Stomach (tissue), 9 donors: Measurements from ENCODE around the gene VOPP1. TPM values are rescaled to one million over a fixed set of nuclear protein-coding genes. Genes with fewer than 3 reads are reported as not detected.

Experiments
- DNase-seq, 2 donors: peaks; one replicate each; pipeline versions ENCODE4 v3.0.0 to v3.0.0-alpha.2; 2013 to 2019
- H3K27ac ChIP-seq, 5 donors: fragments of 200-600 bp in 4 of 5; sonication (generic) in 4 of 5; one replicate each; pipeline ENCODE4 v1.5.1; 2013 to 2019; ENCODE audit warnings: mild to moderate bottlenecking in 1 of 5, moderate library complexity in 1 of 5
- H3K27me3 ChIP-seq, 3 donors: fragments of 200-600 bp; sonication (generic); one replicate each; pipeline ENCODE4 v1.5.1; 2017 to 2019; ENCODE audit warnings: mixed run types in 1 of 3
- H3K36me3 ChIP-seq, 4 donors: fragments of 200-600 bp; sonication (generic); 1 replicate in 3 of 4; 2 replicates in 1 of 4; pipeline ENCODE4 v1.5.1; 2016 to 2019
- H3K4me1 ChIP-seq, 4 donors: fragments of 200-600 bp; sonication (generic); one replicate each; pipeline ENCODE4 v1.5.1; 2016 to 2019
- H3K4me3 ChIP-seq, 4 donors: fragments of 200-600 bp; sonication (generic) in 3 of 4; one replicate each; pipeline ENCODE4 v1.5.1; 2016 to 2019; ENCODE audit warnings: mild to moderate bottlenecking in 1 of 4
- H3K9me3 ChIP-seq, 4 donors: fragments of 200-600 bp; sonication (generic); one replicate each; pipeline ENCODE4 v1.5.1; 2016 to 2019
- CTCF ChIP-seq, 7 experiments: fragments of 450-650 bp in 4 of 7; fragments of 200-600 bp in 3 of 7; sonication (generic) in 3 of 7; IDR thresholded peaks; one replicate each; pipeline ENCODE4 v1.5.1; 2016 to 2019; ENCODE audit warnings: antibody characterized with exemption in 7 of 7, control low read depth in 2 of 7, mild to moderate bottlenecking in 1 of 7
- EP300 ChIP-seq: sonication (generic); formaldehyde crosslinking; IDR thresholded peaks from one replicate; pipeline ENCODE4 v1.6.1; 2017; ENCODE audit warnings: antibody characterized with exemption
- POLR2A ChIP-seq, 4 donors: fragments of 450-650 bp; IDR thresholded peaks; one replicate each; pipeline ENCODE4 v1.6.1; 2016; ENCODE audit warnings: antibody characterized with exemption in 4 of 4, control low read depth in 2 of 4, mild to moderate bottlenecking in 1 of 4, moderate library complexity in 1 of 4
- POLR2AphosphoS5 ChIP-seq, 3 donors: sonication (generic); formaldehyde crosslinking; IDR thresholded peaks; one replicate each; pipeline ENCODE4 v1.6.1; 2016; ENCODE audit warnings: antibody characterized with exemption in 3 of 3
- WGBS, 5 donors: extraction: QIAGEN DNeasy Blood & Tissue Kit in 3 of 5; methylation state at CpG; one replicate each; pipeline versions ENCODE4 v1.1.5 to v1.1.7; 2013 to 2018; 5-methylcytosine and 5-hydroxymethylcytosine counted together
- intact Hi-C: fragments of 100-400 bp; cut with DNase I; formaldehyde crosslinking; loops from one replicate; pipeline ENCODE4 v1.15.1; 2023; ENCODE audit warnings: low total_unique reads
- polyA plus RNA-seq, 3 donors: library from polyadenylated mRNA; stranded (reverse); fragments of 200-250 nt; gene quantifications; one replicate each; pipeline ENCODE4 v1.2.3, GENCODE V29; 2013
- total RNA-seq, 5 donors: library from RNA; depleted of rRNA; stranded (reverse); fragments of >200 nt; gene quantifications; one replicate each; pipeline versions ENCODE4 v1.1.0 to v1.2.3, GENCODE V29; 2014 to 2016
- donor health status: healthy with polysubstance abuse.
- donor health status: Bipolar disorder and iron deficiency.
- donor health status: healthy.

VOPP1 gene
- total and polyA plus RNA-seq, 8 donors = 14.0 to 117 (median 37.0) TPM

DNA sequence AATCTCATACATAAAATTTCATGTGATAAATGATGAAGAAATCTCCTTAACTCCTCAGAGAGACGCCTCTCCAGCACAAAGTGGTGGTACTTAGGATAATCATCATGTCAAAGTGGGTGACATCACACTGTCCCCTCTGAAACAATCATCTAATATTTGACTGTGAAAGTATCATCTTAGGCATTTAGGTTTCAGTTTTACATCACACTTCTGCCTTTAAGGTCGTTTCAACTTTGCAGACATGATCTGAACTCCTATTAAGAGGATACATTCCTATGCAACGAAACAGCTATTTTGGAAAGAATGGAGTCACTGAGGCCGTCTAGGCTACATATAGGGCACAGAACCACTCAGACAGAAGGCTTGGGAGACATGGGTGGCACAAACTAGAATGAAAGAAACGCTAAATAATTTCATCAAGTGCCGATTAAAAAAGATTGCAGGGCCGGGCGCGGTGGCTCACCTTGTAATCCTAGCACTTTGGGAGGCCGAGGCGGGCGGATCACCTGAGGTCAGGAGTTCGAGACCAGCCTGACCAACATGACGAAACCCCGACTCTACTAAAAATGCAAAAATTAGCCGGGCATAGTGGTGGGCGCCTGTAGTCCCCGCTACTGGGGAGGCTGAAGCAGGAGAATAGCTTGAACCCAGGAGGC is 2.0 kb downstream of the VOPP1 start:
- Histone ChIP-seq H3K4me3 (peak overlapping the region in 3 of 4 donors; percentile 96 to 98 (median 97)), H3K4me1 (peaks cover 35 to 69% (median 58%) of the 10 kb centered on the region in 4 donors), H3K36me3 (no peaks in the 10 kb centered on the region), H3K27ac (peak overlapping the region; percentile 30 to 95 (median 93)), H3K9me3 (no peaks in the 10 kb centered on the region), H3K27me3 (no peaks in the 10 kb centered on the region)
- no peak for DNase-seq
- intact Hi-C loops = no loop called here
- TF ChIP-seq EP300 (no peak), POLR2A (IDR thresholded peaks at IDR 0.05) (no peak), CTCF (IDR thresholded peaks at IDR 0.05) (no peak), POLR2AphosphoS5 (IDR thresholded peaks at IDR 0.05) (no peak)
- WGBS, 5 donors = 71 to 81% (median 77%) methylated on average over 18 of the region's 18 CpGs

GRCh38 chr7:55569797-55570196 is 2.5 kb downstream of the VOPP1 start:
- intact Hi-C loops = no loop called here
- TF ChIP-seq POLR2AphosphoS5 (IDR thresholded peaks at IDR 0.05) (no peak), EP300 (no peak), CTCF (IDR thresholded peaks at IDR 0.05) (no peak), POLR2A (IDR thresholded peaks at IDR 0.05) (no peak)
- no peak overlapping the region for H3K4me3 ChIP-seq
- no peaks in the 10 kb centered on the region for H3K9me3 ChIP-seq
- peak overlapping the region; percentile 48 to 95 (median 93) for H3K27ac ChIP-seq
- WGBS, 5 donors = 18 to 43% (median 31%) methylated on average over 4 of the region's 4 CpGs
- H3K4me1 ChIP-seq = peaks cover 35 to 74% (median 58%) of the 10 kb centered on the region in 4 donors
- H3K27me3 ChIP-seq = no peaks in the 10 kb centered on the region
- no peaks in the 10 kb centered on the region for H3K36me3 ChIP-seq
- no peak for DNase-seq

GRCh38 chr7:55569269-55569663 is 3.0 kb downstream of the VOPP1 start:
- H3K9me3 ChIP-seq = no peaks in the 10 kb centered on the region
- WGBS, 5 donors = 14 to 38% (median 22%) methylated on average over 7 of the region's 7 CpGs
- H3K27me3 ChIP-seq = no peaks in the 10 kb centered on the region
- intact Hi-C loops = no loop called here
- no peak for TF ChIP-seq CTCF (IDR thresholded peaks at IDR 0.05)
- no peak for TF ChIP-seq EP300
- TF ChIP-seq POLR2A (IDR thresholded peaks at IDR 0.05) = no peak
- TF ChIP-seq POLR2AphosphoS5 (IDR thresholded peaks at IDR 0.05) = no peak
- peak overlapping the region; percentile 49 to 95 (median 93) for H3K27ac ChIP-seq
- DNase-seq = no peak
- H3K36me3 ChIP-seq = no peaks in the 10 kb centered on the region
- H3K4me1 ChIP-seq = peaks cover 33 to 75% (median 53%) of the 10 kb centered on the region in 4 donors
- no peak overlapping the region for H3K4me3 ChIP-seq

DNA sequence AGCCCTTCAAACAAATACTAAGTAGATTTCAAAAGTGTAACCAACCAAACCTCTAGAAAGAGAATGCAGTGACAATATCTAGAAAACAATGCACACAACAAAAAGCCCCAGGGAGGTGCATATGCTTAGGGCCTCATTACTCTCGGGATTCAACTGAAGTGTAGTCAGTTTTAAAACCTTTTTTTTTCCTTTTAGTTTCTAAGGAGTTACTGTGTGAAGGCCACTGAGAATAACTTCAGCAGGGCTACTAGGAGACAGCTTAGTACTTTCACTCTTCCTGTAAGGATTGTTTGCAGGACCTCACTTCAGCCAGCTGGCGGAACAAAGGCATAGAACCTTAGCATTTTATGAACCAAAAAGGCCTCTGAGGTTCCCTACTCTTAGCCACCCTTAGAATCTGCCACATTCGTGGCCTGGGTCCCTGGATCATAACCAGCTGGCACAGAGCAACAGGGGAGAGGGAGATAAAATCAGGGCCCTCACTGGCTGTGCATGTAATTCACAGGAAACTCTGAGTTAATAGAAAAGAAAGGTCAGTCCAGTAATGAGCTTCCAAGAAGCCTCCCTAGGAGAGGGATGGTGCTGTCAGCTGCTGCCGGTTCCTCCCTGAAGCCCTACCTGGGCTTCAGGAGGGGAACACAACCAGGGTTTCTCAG is 3.6 kb downstream of the VOPP1 start:
- H3K4me1 ChIP-seq = peaks cover 28 to 69% (median 48%) of the 10 kb centered on the region in 4 donors
- no peaks in the 10 kb centered on the region for H3K27me3 ChIP-seq
- peak overlapping the region; percentile 49 to 95 (median 93) for H3K27ac ChIP-seq
- H3K4me3 ChIP-seq = no peak overlapping the region
- intact Hi-C loops = no loop called here
- H3K36me3 ChIP-seq = no peaks in the 10 kb centered on the region
- no peak for DNase-seq
- H3K9me3 ChIP-seq = no peaks in the 10 kb centered on the region
- TF ChIP-seq POLR2A (IDR thresholded peaks at IDR 0.05) (no peak), POLR2AphosphoS5 (IDR thresholded peaks at IDR 0.05) (no peak), CTCF (IDR thresholded peaks at IDR 0.05) (no peak), EP300 (no peak)
- 30 to 48% (median 37%) methylated on average over 4 of the region's 4 CpGs for WGBS, 5 donors
